A549 treated with Hydrocortisone at 1 μM for 4 hours (cell line): ENCODE results near the gene GFRA1. TPM values are rescaled to one million over a fixed set of nuclear protein-coding genes. Genes with fewer than 3 reads are reported as not detected.

Source experiments
- total RNA-seq: library from RNA; stranded (reverse); fragments of 200-300 nt; extraction: Qiagen RNA extraction; gene quantifications from 5 replicates; pipeline ENCODE4 v1.2.3, GENCODE V29; 2022

The GFRA1 gene, protein sequence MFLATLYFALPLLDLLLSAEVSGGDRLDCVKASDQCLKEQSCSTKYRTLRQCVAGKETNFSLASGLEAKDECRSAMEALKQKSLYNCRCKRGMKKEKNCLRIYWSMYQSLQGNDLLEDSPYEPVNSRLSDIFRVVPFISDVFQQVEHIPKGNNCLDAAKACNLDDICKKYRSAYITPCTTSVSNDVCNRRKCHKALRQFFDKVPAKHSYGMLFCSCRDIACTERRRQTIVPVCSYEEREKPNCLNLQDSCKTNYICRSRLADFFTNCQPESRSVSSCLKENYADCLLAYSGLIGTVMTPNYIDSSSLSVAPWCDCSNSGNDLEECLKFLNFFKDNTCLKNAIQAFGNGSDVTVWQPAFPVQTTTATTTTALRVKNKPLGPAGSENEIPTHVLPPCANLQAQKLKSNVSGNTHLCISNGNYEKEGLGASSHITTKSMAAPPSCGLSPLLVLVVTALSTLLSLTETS
- 7.7 to 10.4 TPM (median 10.3 TPM) in 5 replicates for total RNA-seq

DNA sequence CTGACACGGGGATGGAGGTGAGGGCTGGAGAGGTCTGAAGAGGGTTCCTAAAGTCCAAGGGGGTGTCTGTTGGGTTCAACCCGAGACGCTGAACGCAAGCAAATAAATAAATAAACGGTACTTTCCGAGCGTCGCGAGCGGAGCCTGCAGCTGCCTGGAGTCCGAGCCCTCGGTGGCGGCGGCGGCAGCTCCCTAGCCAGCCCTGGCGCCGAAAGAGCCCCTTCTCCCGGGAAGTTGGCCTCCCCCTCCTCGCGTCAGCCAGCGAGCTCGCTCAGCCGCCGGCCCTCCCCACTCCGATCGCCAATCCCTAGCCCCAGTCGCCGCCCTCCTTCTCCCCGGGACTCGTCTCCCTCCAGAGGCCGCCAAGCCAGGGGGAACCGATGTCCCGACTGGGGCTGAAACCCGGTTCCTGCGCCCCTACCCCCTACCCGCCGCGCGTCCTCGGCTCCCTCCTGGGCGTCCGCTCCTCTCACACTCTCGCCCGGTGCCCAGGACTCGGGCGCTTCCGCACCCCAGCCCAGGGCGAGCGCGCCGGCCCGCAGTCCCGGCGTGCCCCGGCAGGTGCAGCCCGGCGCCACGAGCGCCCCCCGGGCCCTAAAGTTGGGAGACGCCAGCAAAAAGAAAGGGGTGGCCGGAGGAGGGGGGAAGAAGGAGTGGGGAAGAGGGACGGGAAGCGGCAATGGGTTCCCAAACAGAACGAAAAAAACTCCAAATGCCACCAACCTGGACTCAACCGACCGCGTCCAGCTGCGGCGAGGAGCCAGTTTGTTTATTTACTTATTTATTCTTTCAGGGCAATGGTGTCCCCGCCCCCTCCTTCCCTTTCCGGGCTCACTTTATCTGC lies at the start of gene GFRA1:
Gene GFRA1, minus strand, starts transcription at position 767 of the 844 bp plus-strand sequence. CDS start 1,177 bp downstream, outside the sequence.

Other genes starting within 250 kb of the GFRA1 start
- not detected in 5 replicates for gene CCDC172, start 51.2 kb upstream of the GFRA1 start, total RNA-seq
- gene PNLIPRP3, start 154.6 kb upstream of the GFRA1 start, total RNA-seq = 0.03 to 0.05 TPM in 2 of 5 replicates, not detected in the others